HG03521 (cell line): ENCODE data around the gene TUSC2.

Experiments used
- ATAC-seq: cut with Tn5 transposase; IDR thresholded peaks from one replicate; pipeline ENCODE4 v1.9.1; 2021; ENCODE audit warnings: mild to moderate bottlenecking, moderate library complexity; ENCODE audit not compliant: unreplicated experiment

Gene TUSC2

DNA sequence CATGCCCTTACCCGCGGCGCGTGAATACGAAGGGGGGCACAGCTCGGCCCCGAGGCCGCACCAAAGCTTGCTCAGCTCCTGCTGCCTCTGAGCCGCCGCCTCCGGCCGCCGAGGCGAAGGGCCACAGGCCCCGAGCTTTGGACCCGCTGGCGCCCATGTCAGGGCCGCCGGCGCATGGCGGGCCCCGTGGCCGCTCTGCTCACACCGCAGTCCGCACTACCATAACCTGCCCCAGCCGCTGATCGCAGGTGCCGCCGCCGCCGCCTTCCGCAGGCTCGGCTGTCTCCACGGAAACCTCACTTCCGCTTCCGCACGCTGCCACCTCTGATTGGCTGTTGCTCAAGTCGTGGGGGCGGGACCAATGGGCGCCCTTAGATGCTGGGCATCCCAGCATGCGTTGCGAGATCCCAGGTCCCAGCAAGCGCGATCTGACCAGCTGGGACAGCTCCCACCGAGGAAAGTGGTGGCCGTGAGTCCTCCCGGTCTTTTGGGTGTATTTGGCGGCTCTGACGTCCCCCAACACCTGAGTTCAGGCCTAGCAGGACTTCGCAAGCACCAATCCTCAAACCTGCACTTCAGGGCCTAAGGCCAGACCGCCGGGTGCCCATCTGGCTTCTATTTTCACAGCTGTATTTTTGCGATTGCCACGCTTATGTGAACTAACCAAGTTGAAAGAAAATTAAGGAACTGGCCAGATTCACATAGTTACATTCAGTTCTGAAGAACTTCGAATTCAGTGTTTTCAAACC lies at the start of gene TUSC2:
TUSC2 (minus strand) TSS at position 281 of the 749 bp plus-strand sequence; CDS start at position 157, 124 bp downstream.
- ATAC-seq: peak; percentile 78

- ATAC-seq: no peak
Measured at GRCh38 chr3:50375258-50375931, 47.4 kb upstream of the TUSC2 start.

- no peak for ATAC-seq
Measured at GRCh38 chr3:50374363-50375257, 46.6 kb upstream of the TUSC2 start.

DNA sequence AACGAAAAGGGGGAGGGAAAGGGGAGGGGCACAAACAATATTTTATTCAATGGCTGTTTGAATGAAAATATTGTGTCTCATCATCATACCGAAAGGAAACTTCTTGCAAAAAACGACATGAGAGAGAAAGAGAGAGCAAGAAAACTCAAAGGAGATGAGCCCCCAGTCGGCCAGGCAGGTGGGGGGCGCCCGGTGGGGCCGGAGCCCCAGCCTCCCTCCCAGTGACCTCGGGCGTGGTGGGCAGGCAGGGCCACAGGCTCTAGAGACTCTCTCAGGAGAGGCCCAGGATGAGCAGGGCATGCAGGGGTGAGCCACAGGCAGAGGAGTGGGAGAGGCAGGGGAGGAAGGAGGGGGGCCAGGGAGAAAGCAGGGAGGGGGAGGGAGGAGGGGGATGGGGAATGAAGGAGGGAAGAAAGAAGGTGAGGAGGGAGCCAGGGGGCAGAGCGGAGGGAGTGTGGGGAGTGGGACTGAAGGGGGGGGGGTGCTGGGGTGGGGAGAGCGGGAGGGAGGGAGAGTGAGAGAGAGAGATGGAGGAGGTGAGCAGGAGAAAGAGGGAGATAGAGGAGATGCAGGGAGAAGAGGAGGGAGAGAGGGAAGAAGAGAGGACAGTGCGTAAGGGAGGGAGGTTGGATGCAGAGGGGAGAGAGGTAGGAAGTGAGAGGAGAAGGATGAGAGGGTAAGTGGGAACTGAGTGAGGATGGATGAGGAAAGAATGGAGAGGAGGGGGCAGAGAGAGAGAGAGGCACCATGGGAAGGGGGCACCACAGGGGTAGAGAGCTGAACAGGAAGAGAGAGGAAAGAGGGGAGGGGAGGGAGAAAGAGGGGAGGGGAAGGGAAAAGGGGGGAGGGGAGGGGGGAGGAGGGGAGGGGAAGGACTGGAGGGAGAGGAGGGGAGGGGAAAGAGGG lies 45.4 kb upstream of the TUSC2 start:
- ATAC-seq: no peak

DNA sequence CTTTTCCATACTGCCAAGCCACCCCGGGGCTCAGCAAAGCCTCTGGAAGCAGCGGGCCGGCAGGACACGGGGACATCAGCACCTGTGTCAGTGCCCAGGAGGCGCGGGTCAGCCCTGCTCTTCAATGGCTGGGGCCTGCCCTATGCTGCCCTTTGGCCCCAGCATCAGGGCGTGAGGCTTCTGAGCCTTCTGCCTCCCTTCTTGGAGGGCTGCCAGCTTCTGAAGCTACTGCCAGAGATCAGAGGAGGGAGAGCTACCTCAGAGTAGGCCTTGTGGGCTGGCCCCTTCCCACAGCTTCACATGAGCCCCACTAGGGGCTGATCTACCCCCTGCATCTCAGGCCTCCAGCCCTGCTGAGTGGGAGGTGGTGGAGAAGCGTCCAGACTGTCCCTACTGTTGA lies 44.3 kb upstream of the TUSC2 start:
- no peak for ATAC-seq

- ATAC-seq: no peak
Measured at GRCh38 chr3:50371133-50371685, 43.2 kb upstream of the TUSC2 start.

DNA sequence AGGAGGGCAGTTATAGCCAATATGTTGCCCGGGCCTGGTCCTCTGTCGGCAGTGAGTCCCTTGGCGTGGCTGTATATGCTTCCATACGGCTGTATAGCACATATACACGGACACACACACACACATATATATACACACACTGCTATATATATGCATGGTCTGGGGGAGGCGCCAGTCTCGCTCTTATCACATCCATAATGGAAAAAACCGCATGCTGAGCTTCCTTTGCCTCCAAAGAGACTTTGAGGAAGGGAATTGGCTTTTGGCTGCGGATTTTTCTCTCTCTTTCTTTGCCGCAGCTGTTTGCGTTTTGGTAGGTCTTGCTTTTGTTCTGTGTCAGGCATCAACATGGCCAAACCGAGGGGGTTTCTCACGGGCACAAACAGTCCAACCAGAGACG lies 42.6 kb upstream of the TUSC2 start:
- ATAC-seq: no peak

GRCh38 chr3:50369012-50369670 lies 41.1 kb upstream of the TUSC2 start:
- ATAC-seq: no peak

DNA sequence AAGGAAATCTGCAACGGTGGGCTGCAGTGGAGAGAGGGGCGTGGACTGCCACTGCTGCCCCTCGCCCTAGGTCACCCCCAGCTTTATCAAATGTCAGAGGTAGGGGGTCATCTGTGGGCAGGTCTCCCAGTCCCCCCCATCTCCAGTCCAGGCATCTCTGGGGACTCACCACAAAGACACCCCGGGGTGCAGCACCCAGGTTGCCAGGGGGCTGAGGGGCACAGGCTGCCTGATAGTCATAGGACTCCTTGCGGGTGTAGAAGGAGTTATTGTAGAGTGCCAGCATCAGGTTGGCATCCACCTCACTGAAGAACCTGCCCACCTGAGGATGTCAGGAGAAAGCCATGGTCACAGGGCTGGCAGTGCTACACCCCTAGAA lies 37.8 kb upstream of the TUSC2 start:
- ATAC-seq: no peak

- ATAC-seq: peak; percentile 94
Measured at GRCh38 chr3:50365080-50365841, 37.2 kb upstream of the TUSC2 start.

DNA sequence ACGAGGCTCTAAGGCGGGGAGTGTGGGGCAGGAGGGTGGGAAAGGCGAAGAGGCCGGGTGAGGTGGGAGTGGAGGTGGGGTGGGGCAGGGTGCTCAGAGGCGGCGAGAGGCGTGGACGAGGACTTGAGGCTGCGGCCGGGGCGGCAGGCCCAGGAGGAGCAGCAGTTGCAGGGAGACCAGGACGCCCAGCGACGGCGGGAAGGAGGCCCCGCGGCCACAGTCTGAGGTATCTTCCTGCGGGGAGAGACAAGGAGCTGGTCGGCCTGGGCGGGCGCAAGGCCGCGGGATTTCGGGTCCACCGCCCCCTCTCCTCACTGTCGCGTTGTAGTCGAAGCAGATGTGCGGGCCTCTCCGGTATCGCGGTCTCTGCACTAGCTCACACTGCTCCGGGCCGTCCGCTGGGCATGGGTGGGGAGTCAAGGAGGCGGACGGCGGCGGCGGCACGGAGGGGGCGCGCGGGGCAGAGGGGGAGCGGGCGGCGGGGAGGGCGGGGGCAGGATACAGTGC lies 36.6 kb upstream of the TUSC2 start:
- no peak for ATAC-seq

- no peak for ATAC-seq
Measured at GRCh38 chr3:50359760-50360110, 31.7 kb upstream of the TUSC2 start.

DNA sequence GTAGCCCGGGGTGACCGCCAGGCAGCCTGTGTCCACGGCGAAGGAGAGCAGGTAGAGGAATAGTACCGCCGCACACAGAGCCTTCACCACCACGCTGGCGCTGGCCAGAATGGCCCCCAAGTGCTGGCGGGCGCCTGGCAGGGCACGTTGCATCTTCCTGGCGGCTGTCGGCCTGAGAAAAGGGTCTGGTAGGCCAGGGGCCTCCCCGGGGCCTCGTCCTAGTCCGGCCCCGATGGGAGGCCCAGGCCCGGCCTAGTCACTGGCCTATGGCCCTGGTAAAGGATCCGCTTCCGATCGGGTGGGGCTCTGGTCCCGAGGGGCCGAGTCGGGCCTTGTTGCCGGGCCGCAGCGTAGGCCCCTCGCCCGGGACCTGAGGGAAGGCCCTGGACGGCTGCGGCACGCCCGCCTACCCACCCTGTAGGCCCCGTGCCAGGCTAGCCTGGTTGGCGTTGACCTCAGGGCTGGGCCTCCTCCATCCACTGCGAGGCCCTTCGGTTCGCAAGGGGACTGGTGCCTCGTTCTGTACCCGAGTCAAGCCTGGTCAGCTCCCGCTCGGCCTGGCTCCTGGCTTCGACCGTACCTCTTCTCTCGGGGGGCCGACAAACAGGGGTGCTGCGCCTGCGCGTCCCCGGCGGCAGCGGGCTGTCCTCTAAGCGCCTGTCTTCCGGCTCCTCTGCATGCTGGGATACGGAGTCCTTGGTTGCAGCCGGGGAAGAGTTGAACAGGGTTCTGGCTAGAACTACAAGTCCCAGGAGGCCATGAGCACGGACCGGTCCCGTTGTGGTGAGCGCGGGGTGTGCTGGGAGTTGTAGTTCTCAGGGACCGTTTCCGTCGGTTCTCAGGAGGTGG lies 31.1 kb upstream of the TUSC2 start, which contains the start of gene TMEM115:
TMEM115 (minus strand) TSS at position 611 of the 849 bp plus-strand sequence; CDS start at position 153, 458 bp downstream.
- peak; percentile 98 for ATAC-seq

GRCh38 chr3:50358355-50358910 lies 30.4 kb upstream of the TUSC2 start:
- ATAC-seq: no peak

GRCh38 chr3:50357481-50357880 lies 29.5 kb upstream of the TUSC2 start:
- ATAC-seq: no peak

DNA sequence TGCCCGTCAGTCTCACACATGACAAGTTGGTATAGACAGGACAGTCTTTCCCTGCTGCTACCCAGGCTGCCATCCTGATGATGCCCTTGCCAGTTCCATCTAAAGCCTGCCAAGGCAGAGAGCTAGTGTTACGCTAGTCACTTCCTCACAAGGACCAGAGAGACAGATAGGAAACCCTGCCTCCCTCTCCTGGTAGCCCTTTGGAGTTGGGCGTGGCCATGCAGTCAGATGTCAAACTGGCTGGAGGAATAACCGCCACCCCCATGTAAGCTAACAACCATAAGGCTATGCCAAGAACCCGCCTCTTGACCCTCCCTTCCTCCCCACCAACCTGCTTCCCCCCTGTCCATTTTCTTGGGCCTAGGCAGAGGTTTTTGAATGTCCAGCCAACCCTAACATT lies 28.5 kb upstream of the TUSC2 start:
- no peak for ATAC-seq

DNA sequence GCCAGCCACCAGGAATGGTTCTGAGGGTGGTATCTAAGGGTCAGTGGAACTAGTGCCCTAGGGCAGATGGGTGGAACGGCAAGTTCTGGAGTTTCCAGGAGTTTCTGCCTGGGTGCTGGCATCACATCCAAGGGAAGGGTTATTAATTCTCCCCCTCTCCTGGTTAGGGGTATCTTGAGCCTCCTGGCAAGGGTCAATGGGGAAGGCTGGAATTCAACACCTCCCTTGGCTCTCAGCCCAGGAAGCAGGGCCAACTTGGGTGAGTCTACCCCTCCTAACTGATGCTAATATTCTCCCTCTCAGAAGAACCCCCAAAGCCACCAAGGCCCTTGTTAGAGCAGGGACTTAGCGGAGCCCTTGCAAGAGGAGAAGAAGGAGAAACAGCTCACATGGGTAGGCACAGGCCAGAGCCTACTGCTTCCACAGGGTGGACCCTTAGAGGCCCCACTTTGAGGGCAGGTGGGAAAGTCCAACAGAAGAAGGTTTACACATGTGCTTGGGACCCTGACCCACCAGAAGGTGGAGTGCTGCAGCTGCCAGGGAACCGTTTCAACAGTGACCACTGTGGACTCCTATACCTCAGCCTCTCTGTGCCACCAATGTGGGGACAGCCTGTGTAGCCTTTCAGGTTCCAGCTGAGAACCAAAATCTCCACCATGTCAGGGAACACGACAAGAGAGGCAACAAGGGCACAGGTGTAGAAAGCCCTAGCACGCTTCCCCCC lies 28.0 kb upstream of the TUSC2 start:
- ATAC-seq: no peak
